ENCODE data around the gene SP6.

Gene SP6

GRCh38 chr17:47853616-47854015 lies 2.7 kb upstream of the SP6 start:
- no peak for DNase-seq

- DNase-seq, result no peak
These were observed 1.4 kb upstream of the SP6 start for GRCh38 chr17:47852113-47852949.

- no peak for DNase-seq
These were observed 775 bp upstream of the SP6 start for GRCh38 chr17:47851764-47852112.

- no peak for DNase-seq
These were observed 631 bp downstream of the SP6 start for GRCh38 chr17:47850373-47850691.

GRCh38 chr17:47848198-47848513 lies 2.8 kb downstream of the SP6 start:
- no peak for DNase-seq

GRCh38 chr17:47847341-47848197 lies 3.4 kb downstream of the SP6 start:
- DNase-seq, result peak; percentile 29

GRCh38 chr17:47846716-47847340 lies 4.1 kb downstream of the SP6 start:
- no peak for DNase-seq

GRCh38 chr17:47845716-47846075 lies 5.3 kb downstream of the SP6 start:
- no peak for DNase-seq

- DNase-seq, result no peak
These were observed 5.9 kb downstream of the SP6 start for GRCh38 chr17:47844814-47845715.

- no peak for DNase-seq
These were observed 6.7 kb downstream of the SP6 start for GRCh38 chr17:47844227-47844626.

GRCh38 chr17:47843391-47843730 lies 7.6 kb downstream of the SP6 start:
- DNase-seq, result no peak

GRCh38 chr17:47841488-47842291 lies 9.3 kb downstream of the SP6 start:
- DNase-seq, result no peak

- DNase-seq, result peak; percentile 85
These were observed 10.0 kb downstream of the SP6 start, which contains the start of gene SCRN2 for GRCh38 chr17:47840742-47841487. TSS of gene SCRN2 (minus strand) at chr17:47841273. CDS start at chr17:47840843, 430 bp downstream.

GRCh38 chr17:47840001-47840741 lies 10.8 kb downstream of the SP6 start:
- no peak for DNase-seq

GRCh38 chr17:47839071-47839470 lies 11.9 kb downstream of the SP6 start:
- DNase-seq, result no peak

- no peak for DNase-seq
These were observed 12.3 kb downstream of the SP6 start for GRCh38 chr17:47838636-47839035.

GRCh38 chr17:47837401-47838039 lies 13.4 kb downstream of the SP6 start:
- DNase-seq, result no peak

GRCh38 chr17:47836601-47837000 lies 14.4 kb downstream of the SP6 start:
- DNase-seq, result no peak

- no peak for DNase-seq
These were observed 16.2 kb downstream of the SP6 start for GRCh38 chr17:47834756-47835155.

GRCh38 chr17:47831934-47832327 lies 19.0 kb downstream of the SP6 start:
- DNase-seq, result no peak

Data from activated gamma-delta T cell treated with Interleukin-2 at 50 U/mL for 16 hours (primary cell).